GM12878 (cell line): ENCODE results near the gene SYNPO.

Experiments
- EP300 ChIP-seq, 2 experiments: fragments of 150-350 bp in 1 of 2; IDR thresholded peaks; 2 replicates each; pipeline ENCODE4 v1.6.1; 2011 to 2012; ENCODE audit warnings: low read depth in 2 of 2, low read length in 2 of 2, borderline replicate concordance in 1 of 2, improper control_type of control experiment in 1 of 2, inconsistent platforms in 1 of 2; ENCODE audit not compliant: control insufficient read depth in 1 of 2
- MAX ChIP-seq: IDR thresholded peaks from 2 replicates; pipeline ENCODE4 v1.6.1; 2012; ENCODE audit warnings: low read depth, low read length, improper control_type of control experiment

- TF ChIP-seq MAX (no peak), EP300 (IDR thresholded peaks at IDR 0.05; ENCODE audit: borderline replicate concordance in 1 of 2, control insufficient read depth in 1 of 2, low read depth in 2 of 2, low read length in 2 of 2) (no peak)
These were observed 1.1 kb upstream of the SYNPO start for GRCh38 chr5:150639377-150639692.
